Astrocyte of the cerebellum (primary cell): ENCODE measurements around the gene FBXL4.
"Not testable (repeated sequence)": the region's sequence is repeated elsewhere in the genome, so short reads cannot be mapped to it uniquely, and the experiment has no call there.

Source experiments
- DNase-seq: peaks from one replicate; pipeline ENCODE4 v3.0.0-alpha.2; 2011; ENCODE audit warnings: low read depth
- H3K4me3 ChIP-seq: 2 replicates; pipeline ENCODE4 v1.5.1; 2011; ENCODE audit warnings: mild to moderate bottlenecking, low read depth, low read length, moderate library complexity
- in situ Hi-C: cut with HindIII; loops from 2 replicates; pipeline ENCODE4 v1.10.0; 2017; ENCODE audit warnings: low sequenced_read_pairs
- TF ChIP-seq, protein P1 (sequence below): IDR thresholded peaks from 2 replicates; pipeline ENCODE4 v1.5.1; 2012; ENCODE audit warnings: low read length, low read depth, moderate library complexity, mild to moderate bottlenecking; ENCODE audit errors: missing control alignments

Gene FBXL4

DNA sequence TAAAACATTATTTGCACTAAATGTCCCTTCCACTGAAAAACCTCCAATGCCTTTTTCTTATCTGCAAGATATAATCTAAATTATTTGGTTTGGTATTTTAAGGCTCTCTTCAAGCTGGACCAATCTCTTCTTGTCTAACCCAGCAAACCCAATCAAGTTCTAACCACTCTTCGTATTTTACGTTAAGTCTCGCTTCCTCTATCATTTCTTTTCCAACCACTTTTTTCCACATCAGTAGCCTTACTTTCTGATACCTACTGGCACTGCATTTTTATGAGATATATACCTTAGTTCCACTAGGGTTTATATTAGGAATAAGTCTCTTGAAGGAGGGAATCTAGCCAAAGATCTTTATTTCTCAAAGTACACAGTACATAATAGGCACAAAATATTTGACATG, 19.1 kb downstream of the FBXL4 start:
- TF ChIP-seq, protein P1, sequence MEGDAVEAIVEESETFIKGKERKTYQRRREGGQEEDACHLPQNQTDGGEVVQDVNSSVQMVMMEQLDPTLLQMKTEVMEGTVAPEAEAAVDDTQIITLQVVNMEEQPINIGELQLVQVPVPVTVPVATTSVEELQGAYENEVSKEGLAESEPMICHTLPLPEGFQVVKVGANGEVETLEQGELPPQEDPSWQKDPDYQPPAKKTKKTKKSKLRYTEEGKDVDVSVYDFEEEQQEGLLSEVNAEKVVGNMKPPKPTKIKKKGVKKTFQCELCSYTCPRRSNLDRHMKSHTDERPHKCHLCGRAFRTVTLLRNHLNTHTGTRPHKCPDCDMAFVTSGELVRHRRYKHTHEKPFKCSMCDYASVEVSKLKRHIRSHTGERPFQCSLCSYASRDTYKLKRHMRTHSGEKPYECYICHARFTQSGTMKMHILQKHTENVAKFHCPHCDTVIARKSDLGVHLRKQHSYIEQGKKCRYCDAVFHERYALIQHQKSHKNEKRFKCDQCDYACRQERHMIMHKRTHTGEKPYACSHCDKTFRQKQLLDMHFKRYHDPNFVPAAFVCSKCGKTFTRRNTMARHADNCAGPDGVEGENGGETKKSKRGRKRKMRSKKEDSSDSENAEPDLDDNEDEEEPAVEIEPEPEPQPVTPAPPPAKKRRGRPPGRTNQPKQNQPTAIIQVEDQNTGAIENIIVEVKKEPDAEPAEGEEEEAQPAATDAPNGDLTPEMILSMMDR = no peak
- no peak overlapping the region for H3K4me3 ChIP-seq
- no peak for DNase-seq
- in situ Hi-C loops = no loop called here

DNA sequence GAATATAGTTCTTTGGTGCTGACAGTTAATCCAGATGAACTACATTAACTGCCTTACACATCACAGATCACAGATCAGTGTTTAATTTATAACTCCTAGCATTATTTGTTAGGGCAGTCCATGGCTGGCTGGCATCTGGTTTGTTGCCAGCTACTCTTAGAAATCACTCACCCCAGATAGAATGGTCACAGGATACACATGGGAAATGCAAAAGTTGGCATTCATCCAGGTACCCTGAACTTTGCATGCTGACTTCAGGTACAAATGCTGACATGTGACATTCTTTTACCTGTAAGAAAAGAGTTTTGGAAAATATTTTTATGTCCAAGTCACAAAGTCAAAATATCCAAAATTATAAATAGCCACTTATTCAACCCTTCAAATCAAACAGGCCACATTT, 20.2 kb downstream of the FBXL4 start:
- no peak for DNase-seq
- in situ Hi-C loops = no loop called here
- TF ChIP-seq, protein P1 = no peak
- H3K4me3 ChIP-seq = no peak overlapping the region

DNA sequence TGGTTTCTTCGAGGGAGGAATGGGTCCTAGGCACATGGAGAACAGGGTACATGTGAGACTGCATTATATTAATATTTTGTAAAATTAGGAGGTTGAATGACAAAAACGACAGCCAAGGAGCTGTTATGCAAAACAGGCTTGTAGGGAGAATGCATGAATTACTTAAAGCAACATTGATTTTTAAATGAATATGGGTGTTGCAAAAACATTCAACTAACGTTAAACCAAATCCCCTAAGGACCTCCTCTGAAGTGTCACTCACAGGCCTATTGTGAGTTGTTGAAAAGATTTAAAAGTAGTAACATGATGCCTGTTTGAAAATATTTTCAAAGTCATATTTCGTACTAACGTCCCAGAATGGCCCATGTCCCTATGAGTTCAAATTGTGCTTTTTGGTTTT, 21.9 kb downstream of the FBXL4 start:
- TF ChIP-seq, protein P1 = no peak
- DNase-seq = no peak
- H3K4me3 ChIP-seq = no peak overlapping the region
- in situ Hi-C loops = no loop called here

GRCh38 chr6:98924647-98925046, 23.1 kb downstream of the FBXL4 start:
- TF ChIP-seq, protein P1 = no peak
- DNase-seq = no peak
- in situ Hi-C loops = no loop called here
- no peak overlapping the region for H3K4me3 ChIP-seq

- TF ChIP-seq, protein P1 = no peak
- H3K4me3 ChIP-seq = no peak overlapping the region
- no peak for DNase-seq
- in situ Hi-C loops = no loop called here
Observed at GRCh38 chr6:98920904-98921431, 26.8 kb downstream of the FBXL4 start.

DNA sequence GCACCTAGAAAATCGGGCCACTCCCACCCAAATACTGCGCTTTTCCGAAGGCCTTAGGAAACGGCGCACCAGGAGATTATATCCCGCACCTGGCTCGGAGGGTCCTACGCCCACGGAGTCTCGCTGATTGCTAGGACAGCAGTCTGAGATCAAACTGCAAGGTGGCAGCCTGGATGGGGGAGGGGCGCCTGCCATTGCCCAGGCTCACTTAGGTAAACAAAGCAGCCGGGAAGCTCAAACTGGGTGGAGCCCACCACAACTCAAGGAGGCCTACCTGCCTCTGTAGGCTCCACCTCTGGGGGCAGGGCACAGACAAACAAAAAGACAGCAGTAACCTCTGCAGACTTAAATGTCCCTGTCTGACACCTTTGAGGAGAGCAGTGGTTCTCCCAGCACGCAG, 36.8 kb downstream of the FBXL4 start:
- H3K4me3 ChIP-seq, in situ Hi-C loops, DNase-seq: not testable (repeated sequence)

GRCh38 chr6:98909236-98909635, 38.5 kb downstream of the FBXL4 start:
- no peak overlapping the region for H3K4me3 ChIP-seq
- no peak for DNase-seq
- TF ChIP-seq, protein P1 = no peak
- in situ Hi-C loops = no loop called here

DNA sequence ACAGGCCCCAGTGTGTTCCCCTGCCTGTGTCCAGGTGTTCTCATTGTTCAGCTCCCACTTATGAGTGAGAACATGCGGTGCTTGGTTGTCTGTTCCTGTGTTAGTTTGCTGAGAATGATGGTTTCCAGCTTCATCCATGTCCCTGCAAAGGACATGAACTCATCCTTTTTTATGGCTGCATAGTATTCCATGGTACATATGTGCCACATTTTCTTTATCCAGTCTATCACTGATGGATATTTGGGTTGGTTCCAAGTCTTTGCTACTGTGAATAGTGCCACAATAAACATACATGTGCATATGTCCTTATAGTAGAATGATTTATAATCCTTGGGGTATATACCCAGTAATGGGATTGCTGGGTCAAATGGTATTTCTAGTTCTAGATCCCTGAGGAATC, 41.4 kb downstream of the FBXL4 start:
- in situ Hi-C loops, H3K4me3 ChIP-seq: not testable (repeated sequence)

More for the DNA sequence above, 41.4 kb downstream of the FBXL4 start:
- DNase-seq = not testable (repeated sequence)
